ENCODE measurements around the gene KRTAP19-8.

Gene KRTAP19-8

DNA sequence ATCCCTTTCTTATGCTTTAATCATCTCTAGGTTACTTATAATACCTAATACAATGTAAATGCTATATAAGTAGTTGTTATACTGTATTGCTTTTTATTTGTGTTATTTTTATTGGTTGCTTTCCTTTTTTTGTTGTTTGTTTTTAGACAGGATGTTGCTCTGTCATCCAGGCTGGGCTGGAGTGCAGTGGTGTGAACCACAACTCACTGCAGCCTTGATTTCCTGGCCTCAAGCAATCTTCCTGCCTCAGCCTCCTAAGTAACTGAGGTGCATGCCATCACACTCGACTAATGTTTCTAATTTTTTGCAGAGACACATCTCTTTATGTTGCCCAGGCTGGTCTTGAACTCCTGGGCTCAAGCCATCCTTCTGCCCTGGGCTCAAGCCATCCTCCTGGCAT lies 26.9 kb downstream of the KRTAP19-8 start:
- no peak for DNase-seq

GRCh38 chr21:31008355-31008754 lies 29.9 kb downstream of the KRTAP19-8 start:
- no peak for DNase-seq

GRCh38 chr21:31005019-31005418 lies 33.3 kb downstream of the KRTAP19-8 start:
- DNase-seq = no peak

GRCh38 chr21:31003471-31003870 lies 34.8 kb downstream of the KRTAP19-8 start:
- DNase-seq = no peak

DNA sequence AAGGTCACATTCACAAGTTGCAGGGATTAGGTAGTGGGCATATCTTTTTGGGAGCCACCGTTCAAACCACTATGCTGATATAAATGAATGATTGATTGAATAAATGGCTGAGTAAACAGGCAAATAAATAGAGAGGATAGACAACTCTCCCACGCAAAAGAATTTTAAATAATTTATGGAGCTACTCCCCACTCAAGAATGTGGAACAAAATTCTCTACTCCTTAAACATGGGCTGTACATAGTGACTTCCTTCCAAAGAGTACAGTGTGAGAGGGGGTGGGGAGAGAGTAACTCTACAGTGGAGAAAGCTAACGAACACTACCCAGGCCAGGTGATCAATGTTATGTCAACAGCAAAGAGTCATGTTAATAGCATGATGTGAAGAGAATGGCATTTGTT lies 40.7 kb downstream of the KRTAP19-8 start:
- no peak for DNase-seq

DNA sequence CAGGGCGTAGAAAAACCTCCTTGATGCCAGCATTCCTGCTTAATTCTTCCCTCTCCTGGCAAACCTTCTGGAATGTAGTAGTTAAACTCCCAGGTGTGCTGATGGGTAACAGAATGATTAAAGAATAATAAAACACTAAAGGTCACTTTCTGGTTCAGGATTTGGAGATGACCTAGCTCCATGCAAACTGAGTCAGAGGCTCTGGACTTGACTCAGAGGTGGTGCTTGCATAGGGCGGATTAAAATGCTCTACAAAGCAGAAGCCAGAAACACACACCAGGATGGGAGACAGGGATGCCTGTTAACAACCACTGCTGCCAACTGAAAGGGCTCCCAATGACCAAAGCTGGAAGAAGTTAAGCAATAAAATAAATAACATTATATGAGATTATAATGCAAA lies 41.5 kb downstream of the KRTAP19-8 start:
- DNase-seq = no peak

- DNase-seq = no peak
Measured at GRCh38 chr21:30994932-30995331, 43.3 kb downstream of the KRTAP19-8 start.

GRCh38 chr21:30990514-30991262 lies 47.6 kb downstream of the KRTAP19-8 start:
- no peak for DNase-seq

DNA sequence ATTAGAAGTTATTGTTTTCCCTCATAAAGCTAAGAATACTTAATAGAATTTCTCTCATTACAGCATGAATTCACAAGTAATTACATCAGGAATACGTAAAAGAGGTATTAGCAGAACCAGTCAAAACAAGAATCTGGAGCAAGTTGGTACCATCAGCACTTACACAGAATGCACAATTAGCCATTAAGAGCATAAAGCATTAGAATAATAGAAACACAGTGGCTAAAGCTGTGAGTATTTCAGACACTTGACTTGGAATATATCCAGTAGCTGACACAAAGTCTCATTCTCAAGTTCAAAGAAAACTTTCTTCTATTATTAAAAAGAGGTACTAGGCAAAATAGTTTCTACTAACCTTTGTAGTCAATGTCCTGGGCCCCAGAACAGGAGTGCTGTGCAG lies 49.6 kb downstream of the KRTAP19-8 start:
- DNase-seq = no peak
